Keratinocyte (primary cell): ENCODE measurements around the gene ENTR1.

Source experiments
- EZH2 ChIP-seq: IDR thresholded peaks from one replicate; pipeline ENCODE4 v1.6.1; 2012; ENCODE audit warnings: inconsistent platforms, mild to moderate bottlenecking, low read length, moderate library complexity
- TF ChIP-seq, protein P1 (sequence below), 3 experiments: IDR thresholded peaks in 1 of 3; conservative IDR thresholded peaks in 1 of 3; optimal IDR thresholded peaks in 1 of 3; 2 replicates in 2 of 3; 3 replicates in 1 of 3; pipeline versions ENCODE3 to v1.5.1; 2011; ENCODE audit warnings: low read length in 3 of 3, mild to moderate bottlenecking in 3 of 3, moderate library complexity in 2 of 3, control low read depth in 1 of 3, inconsistent platforms in 1 of 3; ENCODE audit not compliant: insufficient read depth in 2 of 3; ENCODE audit errors: extremely low read depth in 1 of 3

DNA sequence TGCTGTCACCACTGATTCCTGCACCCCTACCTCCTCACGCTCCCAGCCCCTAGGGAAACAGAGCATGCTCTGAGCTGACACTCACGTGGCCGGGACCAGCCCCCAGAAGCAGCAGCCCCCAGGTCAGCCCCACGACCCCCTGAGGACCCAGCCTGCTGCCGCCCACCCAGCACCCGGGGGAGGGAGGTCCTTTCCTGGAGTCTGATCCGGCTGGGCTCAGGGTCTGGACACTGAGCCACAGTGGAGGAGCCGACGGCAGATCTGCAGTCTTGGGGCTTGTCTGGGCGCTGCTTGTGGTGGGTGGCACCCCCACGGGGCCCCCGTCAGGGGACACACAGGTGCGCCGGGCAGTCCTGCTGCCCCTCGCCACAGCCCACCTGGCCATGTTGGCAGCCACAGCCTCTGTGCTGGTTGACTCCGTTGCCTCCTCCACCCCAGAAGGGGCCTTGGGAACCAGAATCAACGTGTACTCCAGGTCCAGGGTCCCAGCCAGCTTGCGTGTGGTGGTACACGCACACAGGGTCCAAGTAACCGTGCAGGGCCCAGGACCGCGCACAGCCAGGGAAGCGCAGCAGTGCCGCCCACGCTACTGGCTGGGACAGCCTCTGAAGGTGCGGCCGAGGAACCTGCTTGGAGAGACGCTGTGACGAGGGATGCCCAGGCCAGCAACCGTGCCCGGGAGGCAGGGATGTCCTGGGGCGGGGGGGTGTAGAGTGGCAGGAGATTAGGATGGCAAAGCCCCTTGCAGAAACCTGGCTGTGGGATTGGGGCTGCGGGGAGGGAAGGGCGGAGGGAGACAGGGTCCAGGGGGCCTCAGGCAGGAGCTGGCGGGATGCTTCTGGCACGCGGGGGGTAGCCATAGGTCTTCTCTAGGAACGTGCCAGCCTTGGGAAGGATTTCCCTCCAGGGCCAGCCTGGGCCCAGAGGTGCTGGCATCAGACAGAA, 50.4 kb downstream of the ENTR1 start:
- TF ChIP-seq EZH2, result no peak
- TF ChIP-seq, protein P1, sequence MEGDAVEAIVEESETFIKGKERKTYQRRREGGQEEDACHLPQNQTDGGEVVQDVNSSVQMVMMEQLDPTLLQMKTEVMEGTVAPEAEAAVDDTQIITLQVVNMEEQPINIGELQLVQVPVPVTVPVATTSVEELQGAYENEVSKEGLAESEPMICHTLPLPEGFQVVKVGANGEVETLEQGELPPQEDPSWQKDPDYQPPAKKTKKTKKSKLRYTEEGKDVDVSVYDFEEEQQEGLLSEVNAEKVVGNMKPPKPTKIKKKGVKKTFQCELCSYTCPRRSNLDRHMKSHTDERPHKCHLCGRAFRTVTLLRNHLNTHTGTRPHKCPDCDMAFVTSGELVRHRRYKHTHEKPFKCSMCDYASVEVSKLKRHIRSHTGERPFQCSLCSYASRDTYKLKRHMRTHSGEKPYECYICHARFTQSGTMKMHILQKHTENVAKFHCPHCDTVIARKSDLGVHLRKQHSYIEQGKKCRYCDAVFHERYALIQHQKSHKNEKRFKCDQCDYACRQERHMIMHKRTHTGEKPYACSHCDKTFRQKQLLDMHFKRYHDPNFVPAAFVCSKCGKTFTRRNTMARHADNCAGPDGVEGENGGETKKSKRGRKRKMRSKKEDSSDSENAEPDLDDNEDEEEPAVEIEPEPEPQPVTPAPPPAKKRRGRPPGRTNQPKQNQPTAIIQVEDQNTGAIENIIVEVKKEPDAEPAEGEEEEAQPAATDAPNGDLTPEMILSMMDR (optimal IDR thresholded peaks at IDR 0.05 in 1 of 3, IDR thresholded peaks at IDR 0.05 in 1 of 3, conservative IDR thresholded peaks at IDR 0.05 in 1 of 3; ENCODE audit: extremely low read depth in 1 of 3, insufficient read depth in 2 of 3, low read length in 3 of 3), result no peak
